NCI-H1092 (cell line): Measurements from ENCODE around the gene JOSD1.

Experiments used
- DNase-seq: peaks from one replicate; lab custom pipeline; 2025; lab: John Stamatoyannopoulos, UW

Gene JOSD1

GRCh38 chr22:38712486-38713207 is 11.9 kb upstream of the JOSD1 start:
- DNase-seq = no peak

DNA sequence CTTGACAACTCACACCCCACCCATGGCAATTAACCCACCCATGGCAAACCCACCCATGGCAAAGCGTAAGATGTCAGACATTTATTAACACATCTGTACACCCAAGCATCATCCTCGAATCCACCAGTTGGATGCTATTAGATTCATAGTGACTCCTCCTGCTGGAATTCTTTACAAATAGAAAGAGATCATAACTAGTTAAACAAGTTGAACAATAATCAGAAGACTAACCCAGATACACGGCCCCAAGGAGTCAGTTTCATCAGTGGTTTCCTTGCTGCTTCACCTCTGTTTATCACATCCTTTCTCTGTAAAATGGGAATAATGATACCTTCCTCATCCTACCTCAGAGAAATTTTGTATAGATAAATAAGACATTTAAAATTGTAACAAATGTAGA is 10.1 kb upstream of the JOSD1 start:
- DNase-seq = no peak

DNA sequence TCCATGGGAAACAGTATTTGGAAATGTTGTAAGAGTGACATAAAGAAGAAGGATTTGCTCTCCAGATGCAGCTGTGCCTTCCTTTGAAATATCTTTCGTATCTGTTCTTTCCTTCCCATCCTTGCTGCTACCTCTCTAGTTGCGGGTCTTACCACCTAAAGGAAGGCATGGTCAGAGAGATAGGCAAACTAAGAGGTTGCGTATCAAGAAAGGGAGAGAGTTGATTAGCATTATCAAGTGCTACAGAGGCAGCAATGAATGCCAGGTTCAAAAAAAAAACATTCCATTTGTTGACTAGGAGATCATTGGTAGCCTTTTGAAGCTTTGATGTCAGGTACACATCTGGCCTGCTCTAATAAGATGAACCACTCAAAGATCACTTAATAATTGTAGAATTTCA is 9.6 kb upstream of the JOSD1 start:
- DNase-seq = no peak

GRCh38 chr22:38709306-38709705 is 8.6 kb upstream of the JOSD1 start:
- no peak for DNase-seq

GRCh38 chr22:38707984-38708383 is 7.2 kb upstream of the JOSD1 start:
- DNase-seq = no peak

- DNase-seq = no peak
Observed at GRCh38 chr22:38707346-38707745, 6.6 kb upstream of the JOSD1 start.

- no peak for DNase-seq
Observed at GRCh38 chr22:38706901-38707195, 6.1 kb upstream of the JOSD1 start.

GRCh38 chr22:38706101-38706900 is 5.6 kb upstream of the JOSD1 start:
- no peak for DNase-seq

GRCh38 chr22:38705235-38706100 is 4.7 kb upstream of the JOSD1 start, which contains the start of gene GTPBP1:
GTPBP1 (plus strand) TSS chr22:38705944; CDS start chr22:38705956, 12 bp downstream.
- DNase-seq = peak; percentile 100

DNA sequence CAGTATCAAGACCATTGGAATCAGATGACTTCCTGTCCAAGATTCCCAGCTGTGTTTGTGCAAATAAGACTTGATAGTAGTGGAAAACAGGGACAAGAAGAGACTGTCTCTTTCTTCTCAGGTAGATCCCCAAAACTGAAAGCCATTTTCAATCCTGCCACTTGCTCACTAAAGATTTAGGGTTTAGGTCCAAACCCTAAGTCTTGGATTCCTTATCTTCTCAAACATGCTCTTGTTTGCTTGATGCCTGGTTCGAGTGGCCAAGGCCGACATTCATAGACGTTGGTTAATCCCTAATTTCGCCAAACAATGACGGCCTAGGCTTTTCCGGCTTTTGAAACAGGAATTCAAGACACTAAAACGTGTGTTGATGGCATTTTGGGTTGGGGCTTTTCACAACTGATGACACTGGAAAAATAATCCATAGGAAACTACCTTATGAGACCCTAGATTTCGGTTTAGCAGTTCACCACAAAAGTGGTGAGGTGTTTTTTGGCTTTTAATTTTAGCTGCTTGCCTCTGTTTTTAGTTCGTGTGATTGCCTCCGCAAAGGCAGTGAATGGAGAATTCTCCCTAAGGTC is 4.0 kb upstream of the JOSD1 start:
- no peak for DNase-seq

DNA sequence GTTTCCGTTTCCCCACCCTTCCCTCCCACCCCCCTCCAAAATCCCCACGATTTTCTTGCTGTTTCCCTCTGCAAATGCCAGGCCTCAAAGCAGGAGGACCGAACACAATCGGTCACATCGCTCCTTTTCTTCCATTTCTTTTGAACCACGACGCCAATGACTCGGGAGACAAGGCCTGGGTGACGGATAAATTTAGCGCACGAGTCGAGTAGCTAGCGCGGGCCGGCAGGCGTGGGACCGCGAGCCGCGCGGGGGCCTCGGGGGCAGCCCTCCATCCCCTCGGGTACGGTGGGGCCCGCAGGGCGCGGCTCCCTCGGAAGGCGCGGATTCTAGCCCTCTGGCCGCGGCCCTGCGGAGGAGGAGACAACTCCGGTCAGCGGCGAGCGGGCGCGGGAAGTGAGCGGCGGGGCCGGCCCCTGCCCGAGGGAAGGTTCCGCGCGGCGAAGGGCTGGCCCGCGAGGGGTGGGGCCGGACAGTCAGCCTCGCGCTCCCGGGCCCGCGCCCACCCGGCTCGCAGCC is 414 bp downstream of the JOSD1 start:
- DNase-seq = peak; percentile 12

DNA sequence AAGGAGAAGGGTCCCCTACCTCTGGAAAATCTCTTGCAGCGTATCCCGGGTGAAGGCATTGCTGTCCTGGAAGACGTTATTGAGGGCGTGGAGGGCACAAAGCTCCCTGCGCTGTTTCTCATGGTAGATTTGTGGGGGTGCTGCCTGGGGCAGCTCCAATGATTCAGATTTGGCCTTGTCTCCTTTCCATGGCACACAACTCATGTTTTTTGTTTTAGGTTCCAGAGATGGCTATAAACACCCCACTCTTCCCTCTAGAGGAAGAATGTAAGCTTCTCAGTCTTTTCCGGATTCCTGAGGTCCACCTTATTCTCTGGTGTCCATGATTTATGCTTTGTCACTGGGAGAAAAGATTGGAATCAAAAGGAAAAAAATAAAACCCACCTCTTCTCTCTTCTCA is 959 bp downstream of the JOSD1 start:
- no peak for DNase-seq

DNA sequence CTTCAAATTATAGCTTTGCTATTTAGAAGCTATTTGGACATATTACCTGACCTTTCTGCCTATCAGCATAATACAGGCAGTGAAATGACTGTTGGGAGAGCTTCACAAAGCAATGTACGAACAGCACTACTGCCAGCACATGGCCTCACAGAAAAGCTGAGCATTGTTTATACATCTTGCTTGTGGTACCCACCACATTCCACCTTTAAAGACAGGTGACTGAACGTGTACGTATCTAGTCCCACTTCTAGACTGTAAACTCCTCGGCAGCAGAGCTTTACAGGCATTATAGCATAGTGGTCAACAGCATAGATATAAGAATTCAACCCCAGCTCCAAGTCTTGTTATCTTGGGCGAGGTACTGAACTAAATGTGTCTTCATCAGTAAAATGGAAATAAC is 1.6 kb downstream of the JOSD1 start:
- DNase-seq = no peak

- no peak for DNase-seq
Observed at GRCh38 chr22:38698407-38699094, 2.2 kb downstream of the JOSD1 start.

GRCh38 chr22:38697425-38698089 is 3.2 kb downstream of the JOSD1 start:
- no peak for DNase-seq

GRCh38 chr22:38696606-38697424 is 3.9 kb downstream of the JOSD1 start:
- no peak for DNase-seq

- no peak for DNase-seq
Observed at GRCh38 chr22:38694940-38695339, 5.8 kb downstream of the JOSD1 start.

- no peak for DNase-seq
Observed at GRCh38 chr22:38694049-38694448, 6.7 kb downstream of the JOSD1 start.

DNA sequence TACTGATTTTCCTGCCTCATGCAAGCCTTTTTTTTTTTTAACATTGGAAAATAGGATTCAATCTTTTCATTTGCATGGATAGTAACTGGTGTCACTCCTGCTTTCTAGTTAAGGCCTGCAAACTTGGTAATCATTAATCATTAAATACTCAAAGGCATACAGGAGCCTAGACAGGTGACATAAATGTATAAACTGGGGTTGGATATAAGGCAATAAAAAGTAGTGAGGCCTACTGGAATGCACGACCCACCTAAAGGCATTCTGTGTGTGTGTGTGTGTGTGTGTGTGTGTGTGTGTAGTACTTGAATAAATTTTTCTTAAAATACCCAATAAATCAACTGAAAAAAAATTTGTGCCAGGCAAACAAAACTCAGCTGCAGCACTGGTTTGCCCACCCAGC is 11.1 kb downstream of the JOSD1 start:
- no peak for DNase-seq

GRCh38 chr22:38685761-38686160 is 15.0 kb downstream of the JOSD1 start:
- DNase-seq = no peak
